Stomach (tissue), 9 donors: ENCODE results near the gene CMIP. TPM values are rescaled to one million over a fixed set of nuclear protein-coding genes. Genes with fewer than 3 reads are reported as not detected.

Experiments
- DNase-seq, 2 donors: peaks; one replicate each; pipeline versions ENCODE4 v3.0.0 to v3.0.0-alpha.2; 2013 to 2019
- H3K27ac ChIP-seq, 5 donors: fragments of 200-600 bp in 4 of 5; sonication (generic) in 4 of 5; one replicate each; pipeline ENCODE4 v1.5.1; 2013 to 2019; ENCODE audit warnings: mild to moderate bottlenecking in 1 of 5, moderate library complexity in 1 of 5
- H3K27me3 ChIP-seq, 3 donors: fragments of 200-600 bp; sonication (generic); one replicate each; pipeline ENCODE4 v1.5.1; 2017 to 2019; ENCODE audit warnings: mixed run types in 1 of 3
- H3K36me3 ChIP-seq, 4 donors: fragments of 200-600 bp; sonication (generic); 1 replicate in 3 of 4; 2 replicates in 1 of 4; pipeline ENCODE4 v1.5.1; 2016 to 2019
- H3K4me1 ChIP-seq, 4 donors: fragments of 200-600 bp; sonication (generic); one replicate each; pipeline ENCODE4 v1.5.1; 2016 to 2019
- H3K4me3 ChIP-seq, 4 donors: fragments of 200-600 bp; sonication (generic) in 3 of 4; one replicate each; pipeline ENCODE4 v1.5.1; 2016 to 2019; ENCODE audit warnings: mild to moderate bottlenecking in 1 of 4
- H3K9me3 ChIP-seq, 4 donors: fragments of 200-600 bp; sonication (generic); one replicate each; pipeline ENCODE4 v1.5.1; 2016 to 2019
- EP300 ChIP-seq: sonication (generic); formaldehyde crosslinking; IDR thresholded peaks from one replicate; pipeline ENCODE4 v1.6.1; 2017; ENCODE audit warnings: antibody characterized with exemption
- POLR2A ChIP-seq, 4 donors: fragments of 450-650 bp; IDR thresholded peaks; one replicate each; pipeline ENCODE4 v1.6.1; 2016; ENCODE audit warnings: antibody characterized with exemption in 4 of 4, control low read depth in 2 of 4, mild to moderate bottlenecking in 1 of 4, moderate library complexity in 1 of 4
- POLR2AphosphoS5 ChIP-seq, 3 donors: sonication (generic); formaldehyde crosslinking; IDR thresholded peaks; one replicate each; pipeline ENCODE4 v1.6.1; 2016; ENCODE audit warnings: antibody characterized with exemption in 3 of 3
- WGBS, 5 donors: extraction: QIAGEN DNeasy Blood & Tissue Kit in 3 of 5; methylation state at CpG; one replicate each; pipeline versions ENCODE4 v1.1.5 to v1.1.7; 2013 to 2018; 5-methylcytosine and 5-hydroxymethylcytosine counted together
- intact Hi-C: fragments of 100-400 bp; cut with DNase I; formaldehyde crosslinking; loops from one replicate; pipeline ENCODE4 v1.15.1; 2023; ENCODE audit warnings: low total_unique reads
- polyA plus RNA-seq, 3 donors: library from polyadenylated mRNA; stranded (reverse); fragments of 200-250 nt; gene quantifications; one replicate each; pipeline ENCODE4 v1.2.3, GENCODE V29; 2013
- total RNA-seq, 5 donors: library from RNA; depleted of rRNA; stranded (reverse); fragments of >200 nt; gene quantifications; one replicate each; pipeline versions ENCODE4 v1.1.0 to v1.2.3, GENCODE V29; 2014 to 2016
- TF ChIP-seq, protein P1 (sequence below), 7 experiments: fragments of 450-650 bp in 4 of 7; fragments of 200-600 bp in 3 of 7; sonication (generic) in 3 of 7; IDR thresholded peaks; one replicate each; pipeline ENCODE4 v1.5.1; 2016 to 2019; ENCODE audit warnings: antibody characterized with exemption in 7 of 7, control low read depth in 2 of 7, mild to moderate bottlenecking in 1 of 7
- donor health status: healthy with polysubstance abuse.
- donor health status: Bipolar disorder and iron deficiency.
- donor health status: healthy.

Gene CMIP
- total and polyA plus RNA-seq, 8 donors: 11.1 to 71.0 (median 31.2) TPM

DNA sequence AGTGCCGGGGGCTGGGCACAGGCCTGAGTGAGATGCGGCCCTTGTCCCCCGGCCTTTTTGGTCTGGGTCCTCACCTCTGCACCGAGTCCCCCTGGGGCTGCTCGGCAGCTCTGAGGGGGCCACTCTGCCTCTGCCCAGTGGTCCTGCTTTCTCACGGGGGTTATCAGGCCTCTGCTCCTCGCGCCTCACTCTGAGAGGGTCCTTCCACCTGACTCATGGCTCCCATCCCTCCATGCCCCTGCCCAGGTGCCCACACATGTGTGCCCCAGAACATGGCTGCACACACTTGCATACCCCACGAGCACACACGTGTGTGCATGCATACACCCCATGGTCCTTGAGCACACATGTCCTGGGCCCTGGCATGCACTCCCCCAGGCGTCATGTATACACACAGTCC is 53.7 kb downstream of the CMIP start:
- Histone ChIP-seq H3K9me3 (no peaks in the 10 kb centered on the region), H3K4me1 (peaks cover 25 to 79% (median 55%) of the 10 kb centered on the region in 4 donors), H3K4me3 (no peak overlapping the region), H3K36me3 (no peaks in the 10 kb centered on the region), H3K27ac (no peak overlapping the region), H3K27me3 (no peaks in the 10 kb centered on the region)
- intact Hi-C loops: no loop called here
- TF ChIP-seq EP300 (no peak), POLR2AphosphoS5 (IDR thresholded peaks at IDR 0.05) (no peak), POLR2A (IDR thresholded peaks at IDR 0.05) (no peak)
- TF ChIP-seq, protein P1, sequence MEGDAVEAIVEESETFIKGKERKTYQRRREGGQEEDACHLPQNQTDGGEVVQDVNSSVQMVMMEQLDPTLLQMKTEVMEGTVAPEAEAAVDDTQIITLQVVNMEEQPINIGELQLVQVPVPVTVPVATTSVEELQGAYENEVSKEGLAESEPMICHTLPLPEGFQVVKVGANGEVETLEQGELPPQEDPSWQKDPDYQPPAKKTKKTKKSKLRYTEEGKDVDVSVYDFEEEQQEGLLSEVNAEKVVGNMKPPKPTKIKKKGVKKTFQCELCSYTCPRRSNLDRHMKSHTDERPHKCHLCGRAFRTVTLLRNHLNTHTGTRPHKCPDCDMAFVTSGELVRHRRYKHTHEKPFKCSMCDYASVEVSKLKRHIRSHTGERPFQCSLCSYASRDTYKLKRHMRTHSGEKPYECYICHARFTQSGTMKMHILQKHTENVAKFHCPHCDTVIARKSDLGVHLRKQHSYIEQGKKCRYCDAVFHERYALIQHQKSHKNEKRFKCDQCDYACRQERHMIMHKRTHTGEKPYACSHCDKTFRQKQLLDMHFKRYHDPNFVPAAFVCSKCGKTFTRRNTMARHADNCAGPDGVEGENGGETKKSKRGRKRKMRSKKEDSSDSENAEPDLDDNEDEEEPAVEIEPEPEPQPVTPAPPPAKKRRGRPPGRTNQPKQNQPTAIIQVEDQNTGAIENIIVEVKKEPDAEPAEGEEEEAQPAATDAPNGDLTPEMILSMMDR (IDR thresholded peaks at IDR 0.05): no peak
- WGBS, 5 donors: 83 to 96% (median 92%) methylated on average over 10 to 11 of the region's 11 CpGs
- no peak for DNase-seq

DNA sequence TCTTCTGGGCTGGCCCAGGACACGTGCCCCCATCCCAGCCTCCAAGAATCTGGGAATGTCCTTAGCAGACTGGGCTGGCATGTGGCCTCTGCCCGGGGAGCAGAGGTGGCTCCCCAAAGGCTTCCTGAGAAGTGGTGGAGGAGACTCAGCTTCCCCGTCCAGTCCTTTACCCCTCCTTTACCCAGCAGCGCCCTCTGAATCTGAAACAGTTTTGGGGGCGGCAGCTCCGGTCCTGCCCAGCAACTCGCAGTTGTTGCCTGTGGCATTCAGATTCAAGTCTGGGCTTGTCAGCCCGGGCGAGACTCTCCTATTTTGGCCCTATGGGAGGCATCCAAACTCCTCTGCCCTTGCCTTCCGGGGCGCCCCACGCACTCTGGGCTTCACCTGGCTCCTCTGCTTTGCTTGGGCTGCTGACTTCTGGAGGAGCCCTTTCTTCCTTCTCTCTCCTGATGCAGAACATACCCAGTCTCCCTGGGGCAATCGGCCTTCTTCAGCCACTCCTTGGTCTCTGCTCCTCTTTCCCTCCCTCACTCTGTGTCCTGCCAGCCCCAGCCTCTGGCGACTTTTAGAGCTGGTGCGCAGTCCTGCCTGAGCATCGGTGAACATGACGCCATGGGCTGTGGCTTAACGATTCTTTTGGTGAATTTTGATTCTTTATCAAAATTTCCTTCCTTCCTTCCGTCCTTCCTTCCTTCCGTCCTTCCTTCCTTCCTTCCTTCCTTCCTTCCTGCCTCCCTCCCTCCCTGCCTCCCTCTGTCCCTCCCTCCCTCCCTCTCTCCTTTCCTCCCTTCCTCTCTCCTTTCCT is 55.2 kb downstream of the CMIP start:
- intact Hi-C loops: no loop called here
- peaks cover 12 to 70% (median 41%) of the 10 kb centered on the region in 4 donors for H3K4me1 ChIP-seq
- DNase-seq: no peak
- no peak overlapping the region for H3K4me3 ChIP-seq
- no peak for TF ChIP-seq EP300
- no peak for TF ChIP-seq POLR2A (IDR thresholded peaks at IDR 0.05)
- TF ChIP-seq POLR2AphosphoS5 (IDR thresholded peaks at IDR 0.05): no peak
- TF ChIP-seq, protein P1 (IDR thresholded peaks at IDR 0.05): no peak
- peak overlapping the region in 1 of 5 donors; percentile 8 for H3K27ac ChIP-seq
- H3K9me3 ChIP-seq: no peaks in the 10 kb centered on the region
- WGBS, 5 donors: 75 to 91% (median 84%) methylated on average over 16 to 20 of the region's 20 CpGs
- H3K27me3 ChIP-seq: no peaks in the 10 kb centered on the region
- H3K36me3 ChIP-seq: no peaks in the 10 kb centered on the region

DNA sequence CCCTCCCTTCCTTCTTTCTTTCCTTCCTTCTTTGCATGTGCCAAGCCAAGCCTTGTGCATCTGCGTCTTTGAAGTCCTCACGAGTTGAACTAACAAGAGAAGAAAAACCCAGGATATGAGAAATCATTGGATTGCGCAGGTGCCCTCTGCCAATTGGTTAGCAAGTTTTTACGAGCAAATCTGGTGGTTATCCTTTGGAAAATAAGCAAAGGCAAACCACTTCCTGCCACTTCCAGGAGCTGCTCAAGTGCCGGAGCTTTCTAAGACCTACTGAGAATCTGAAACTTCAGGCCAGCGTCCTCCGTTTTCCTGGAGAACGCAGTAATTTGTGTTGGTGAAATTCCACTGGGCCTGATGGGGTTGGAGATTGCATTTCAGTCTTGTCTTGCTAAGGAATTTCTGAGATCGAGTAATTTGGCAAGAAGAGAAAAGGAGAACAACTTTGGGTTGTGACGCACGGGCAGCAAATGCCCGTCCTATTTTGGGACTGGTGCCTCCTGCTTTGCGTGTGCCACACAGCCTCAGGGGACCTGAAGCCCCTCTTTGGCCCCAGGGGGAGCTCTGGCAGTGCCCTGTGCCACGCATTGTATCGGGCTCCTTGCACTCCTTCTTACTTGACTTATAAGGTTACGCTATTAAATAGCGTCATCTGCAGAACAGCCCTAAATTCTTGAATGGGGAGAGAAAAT is 56.4 kb downstream of the CMIP start:
- intact Hi-C loops: no loop called here
- no peaks in the 10 kb centered on the region for H3K36me3 ChIP-seq
- no peaks in the 10 kb centered on the region for H3K27me3 ChIP-seq
- no peak for DNase-seq
- WGBS, 5 donors: 64 to 84% (median 73%) methylated on average over 17 of the region's 17 CpGs
- H3K9me3 ChIP-seq: no peaks in the 10 kb centered on the region
- peaks cover 7 to 69% (median 35%) of the 10 kb centered on the region in 4 donors for H3K4me1 ChIP-seq
- TF ChIP-seq POLR2A (IDR thresholded peaks at IDR 0.05): no peak
- TF ChIP-seq, protein P1 (IDR thresholded peaks at IDR 0.05): no peak
- no peak for TF ChIP-seq POLR2AphosphoS5 (IDR thresholded peaks at IDR 0.05)
- no peak for TF ChIP-seq EP300
- peak overlapping the region in 4 of 5 donors; percentile 13 to 64 (median 46) for H3K27ac ChIP-seq
- no peak overlapping the region for H3K4me3 ChIP-seq

DNA sequence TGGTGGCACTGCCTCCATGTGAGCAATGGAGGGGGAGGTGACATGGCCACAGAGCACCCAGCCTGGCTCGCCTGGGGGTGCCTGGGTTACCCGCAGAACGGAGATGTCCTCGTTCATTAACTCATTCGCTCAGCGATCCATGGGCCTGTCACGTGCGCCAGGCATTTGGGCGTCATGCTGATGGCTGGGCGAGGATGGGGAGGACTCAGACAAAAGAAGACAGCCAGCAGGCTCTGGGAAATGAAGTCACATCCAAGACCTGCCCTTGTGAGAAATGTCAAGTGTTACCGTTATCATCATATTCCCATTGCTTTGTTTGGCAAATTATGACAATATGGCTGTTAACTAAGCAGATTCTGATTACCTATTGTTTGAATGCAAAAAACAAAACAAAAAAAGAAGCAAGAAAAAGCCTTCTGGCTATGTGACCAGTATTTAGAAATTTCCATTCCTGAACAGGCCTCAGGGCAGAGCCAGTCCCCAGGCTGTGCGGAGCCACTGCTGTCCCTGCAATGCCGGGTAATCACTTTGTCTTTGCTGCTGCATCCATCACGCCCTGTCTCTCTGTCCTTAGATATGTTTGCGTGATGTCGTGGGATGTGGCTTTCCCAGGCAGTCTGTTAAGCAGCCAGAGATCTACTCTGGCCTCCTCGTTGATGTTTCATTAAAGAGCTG is 57.9 kb downstream of the CMIP start:
- TF ChIP-seq, protein P1 (IDR thresholded peaks at IDR 0.05): no peak
- TF ChIP-seq POLR2AphosphoS5 (IDR thresholded peaks at IDR 0.05): no peak
- no peak for TF ChIP-seq EP300
- TF ChIP-seq POLR2A (IDR thresholded peaks at IDR 0.05): no peak
- H3K9me3 ChIP-seq: no peaks in the 10 kb centered on the region
- WGBS, 5 donors: 84 to 91% (median 88%) methylated on average over 17 of the region's 17 CpGs
- no peaks in the 10 kb centered on the region for H3K27me3 ChIP-seq
- intact Hi-C loops: no loop called here
- peak overlapping the region in 1 of 5 donors; percentile 5 for H3K27ac ChIP-seq
- H3K4me1 ChIP-seq: peaks cover 4 to 60% (median 24%) of the 10 kb centered on the region in 4 donors
- no peaks in the 10 kb centered on the region for H3K36me3 ChIP-seq
- DNase-seq: no peak
- no peak overlapping the region for H3K4me3 ChIP-seq
